HepG2 (cell line): ENCODE data around the gene JPH4.

Experiments
- ZNF235 ChIP-seq: sonication (generic); formaldehyde crosslinking; IDR thresholded peaks from 2 replicates; pipeline ENCODE4 v1.8.1; 2023; ENCODE audit warnings: mild to moderate bottlenecking, missing genetic modification reagents, borderline replicate concordance
- TF ChIP-seq, protein P1 (sequence below): sonication (generic); formaldehyde crosslinking; IDR thresholded peaks from 2 replicates; pipeline ENCODE4 v1.5.0; 2020; ENCODE audit warnings: mild to moderate bottlenecking, missing genetic modification reagents, moderate library complexity

DNA sequence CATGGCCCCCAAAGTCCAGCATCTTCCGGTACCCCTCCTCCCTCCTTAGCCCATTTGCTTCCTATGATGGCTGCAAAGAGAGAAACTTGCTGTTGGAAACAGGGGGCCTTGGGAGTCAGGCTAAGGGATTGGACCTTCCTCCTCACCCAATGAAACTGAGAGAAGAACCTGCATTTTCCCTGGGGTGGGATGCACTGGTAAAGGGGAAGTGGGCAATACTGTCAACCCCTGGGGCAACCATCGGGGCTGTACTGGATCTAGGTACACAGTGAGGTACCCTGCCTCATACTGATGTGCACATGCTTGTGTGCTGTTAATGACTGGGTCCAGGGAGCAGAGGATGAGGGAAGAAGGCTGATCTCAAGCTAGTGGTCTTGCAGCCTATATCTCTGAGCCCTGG is 11.0 kb upstream of the JPH4 start:
- TF ChIP-seq ZNF235, result no peak
- TF ChIP-seq, protein P1, sequence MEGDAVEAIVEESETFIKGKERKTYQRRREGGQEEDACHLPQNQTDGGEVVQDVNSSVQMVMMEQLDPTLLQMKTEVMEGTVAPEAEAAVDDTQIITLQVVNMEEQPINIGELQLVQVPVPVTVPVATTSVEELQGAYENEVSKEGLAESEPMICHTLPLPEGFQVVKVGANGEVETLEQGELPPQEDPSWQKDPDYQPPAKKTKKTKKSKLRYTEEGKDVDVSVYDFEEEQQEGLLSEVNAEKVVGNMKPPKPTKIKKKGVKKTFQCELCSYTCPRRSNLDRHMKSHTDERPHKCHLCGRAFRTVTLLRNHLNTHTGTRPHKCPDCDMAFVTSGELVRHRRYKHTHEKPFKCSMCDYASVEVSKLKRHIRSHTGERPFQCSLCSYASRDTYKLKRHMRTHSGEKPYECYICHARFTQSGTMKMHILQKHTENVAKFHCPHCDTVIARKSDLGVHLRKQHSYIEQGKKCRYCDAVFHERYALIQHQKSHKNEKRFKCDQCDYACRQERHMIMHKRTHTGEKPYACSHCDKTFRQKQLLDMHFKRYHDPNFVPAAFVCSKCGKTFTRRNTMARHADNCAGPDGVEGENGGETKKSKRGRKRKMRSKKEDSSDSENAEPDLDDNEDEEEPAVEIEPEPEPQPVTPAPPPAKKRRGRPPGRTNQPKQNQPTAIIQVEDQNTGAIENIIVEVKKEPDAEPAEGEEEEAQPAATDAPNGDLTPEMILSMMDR (CRISPR knock-in tag), result no peak
